GM12892 (cell line): Measurements from ENCODE around the gene CHRDL2.
"Not testable (repeated sequence)": the region's sequence is repeated elsewhere in the genome, so short reads cannot be mapped to it uniquely, and the experiment has no call there.

Source experiments
- DNase-seq: peaks from one replicate; pipeline ENCODE4 v3.0.0; 2011; ENCODE audit not compliant: insufficient read length
- FAIRE-seq: peaks from 2 replicates; lab custom pipeline; 2011; peaks lifted over from hg19 to GRCh38; lab: Jason Lieb, UNC
- POLR2A ChIP-seq: IDR thresholded peaks from 2 replicates; pipeline ENCODE4 v1.6.1; 2011; ENCODE audit warnings: low read depth, low read length, control low read depth
- POLR2AphosphoS5 ChIP-seq: IDR thresholded peaks from 2 replicates; pipeline ENCODE4 v1.6.1; 2011; ENCODE audit warnings: low read depth, low read length, control low read depth
- TAF1 ChIP-seq: IDR thresholded peaks from 2 replicates; pipeline ENCODE4 v1.6.1; 2011; ENCODE audit warnings: low read depth, mild to moderate bottlenecking, control low read depth, low read length, borderline replicate concordance

The CHRDL2 gene

DNA sequence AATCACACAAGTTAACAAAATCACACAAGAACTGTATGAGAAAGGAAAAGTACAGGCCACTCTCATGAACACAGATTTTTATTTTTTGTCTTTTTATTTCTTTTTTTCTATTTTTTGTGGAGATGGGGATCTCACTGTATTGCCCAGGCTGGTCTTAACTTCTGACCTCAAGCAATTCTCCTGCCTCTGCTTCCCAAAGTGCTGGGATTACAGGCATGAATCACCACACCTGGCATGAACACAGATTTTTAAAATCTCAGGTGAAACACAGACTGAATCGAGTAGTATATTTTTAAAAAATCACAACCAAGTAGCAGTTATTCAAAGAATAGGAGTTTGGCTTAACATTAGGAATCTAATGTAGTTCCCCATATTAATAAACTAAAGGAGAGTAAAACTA is 35.7 kb upstream of the CHRDL2 start:
- FAIRE-seq: no peak
- no peak for TF ChIP-seq POLR2A
- no peak for TF ChIP-seq TAF1
- no peak for TF ChIP-seq POLR2AphosphoS5
- DNase-seq: no peak

GRCh38 chr11:74756571-74756970 is 25.3 kb upstream of the CHRDL2 start:
- DNase-seq (no peak), FAIRE-seq (no peak)
- TF ChIP-seq POLR2A (no peak), POLR2AphosphoS5 (no peak), TAF1 (no peak)

GRCh38 chr11:74755395-74755995 is 24.3 kb upstream of the CHRDL2 start:
- TF ChIP-seq TAF1 (no peak), POLR2A (no peak), POLR2AphosphoS5 (no peak)
- DNase-seq (no peak), FAIRE-seq (peak; percentile 30)

DNA sequence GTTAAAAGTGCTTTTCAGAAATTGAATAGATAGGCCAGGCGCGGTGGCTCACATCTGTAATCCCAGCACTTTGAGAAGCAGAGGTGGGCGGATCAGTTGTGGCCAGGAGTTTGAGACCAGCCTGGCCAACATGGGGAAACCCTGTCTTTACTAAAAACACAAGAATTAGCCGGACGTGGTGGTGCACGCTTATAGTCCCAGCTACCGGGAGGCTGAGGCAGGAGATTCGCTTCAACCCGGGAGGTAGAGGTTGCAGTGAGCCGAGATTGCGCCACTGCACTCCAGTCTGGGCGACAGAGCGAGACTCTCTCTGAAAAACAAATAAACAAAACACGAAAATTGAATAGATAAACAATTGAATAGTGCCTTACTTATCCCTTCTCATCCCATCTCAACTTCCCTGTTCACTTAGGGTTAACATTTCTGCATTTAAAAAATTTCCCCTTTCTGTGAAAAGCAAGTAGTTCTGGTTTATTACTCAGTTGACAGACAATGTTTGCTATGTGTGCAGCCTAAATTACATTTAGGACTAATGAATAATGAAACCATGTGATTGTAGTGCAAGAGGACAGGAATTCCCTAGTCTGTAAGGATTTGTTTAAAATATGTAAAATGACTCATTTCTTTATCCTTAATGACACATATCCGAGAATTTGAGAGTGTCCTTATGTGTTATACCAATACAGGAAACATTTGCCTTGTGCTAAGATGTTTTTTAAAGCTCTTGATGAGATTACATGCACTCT is 23.5 kb upstream of the CHRDL2 start:
- no peak for DNase-seq
- peak; percentile 61 for FAIRE-seq
- TF ChIP-seq POLR2AphosphoS5 (no peak), POLR2A (no peak; the same call in 1 of the 2 replicates), TAF1 (no peak)

- no peak for DNase-seq
- no peak for FAIRE-seq
- no peak for TF ChIP-seq POLR2AphosphoS5
- no peak for TF ChIP-seq TAF1
- TF ChIP-seq POLR2A: no peak
Measured at GRCh38 chr11:74751303-74751702, 20.1 kb upstream of the CHRDL2 start.

DNA sequence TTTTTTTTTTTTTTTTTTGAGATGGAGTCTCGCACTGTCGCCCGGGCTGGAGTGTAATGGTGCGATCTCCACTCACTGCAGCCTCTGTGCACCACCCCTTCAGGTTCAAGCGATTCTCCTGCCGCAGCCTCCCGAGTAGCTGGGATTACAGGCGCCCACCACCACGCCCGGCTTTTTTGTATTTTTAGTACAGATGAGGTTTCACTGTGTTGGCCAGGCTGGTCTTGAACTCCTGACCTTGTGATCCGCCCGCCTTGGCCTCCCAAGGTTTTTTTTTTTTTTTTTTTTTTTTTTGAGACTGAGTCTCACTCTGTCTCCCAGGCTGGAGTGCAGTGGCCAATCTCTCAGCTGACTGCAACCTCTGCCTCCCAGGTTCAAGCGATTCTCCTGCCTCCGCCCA is 19.4 kb upstream of the CHRDL2 start:
- not testable (repeated sequence) for DNase-seq, FAIRE-seq

DNA sequence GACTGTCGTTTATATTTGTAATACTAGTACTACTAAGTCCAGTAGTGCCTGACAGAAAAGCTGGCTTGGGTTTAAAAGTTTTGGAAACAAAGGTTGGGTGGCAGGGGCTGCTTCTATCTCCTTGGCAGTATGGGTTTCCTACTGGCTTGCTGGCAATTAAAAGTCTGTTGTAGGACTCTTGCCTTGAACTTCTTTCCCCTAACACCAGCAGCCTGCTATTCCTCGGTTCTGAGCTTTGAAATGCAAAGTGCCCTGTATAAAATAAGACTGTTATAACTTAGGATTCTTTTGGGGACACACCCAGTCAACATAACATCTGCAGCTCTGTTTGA is 18.7 kb upstream of the CHRDL2 start:
- no peak for DNase-seq
- TF ChIP-seq TAF1: no peak
- no peak for TF ChIP-seq POLR2A
- no peak for TF ChIP-seq POLR2AphosphoS5
- no peak for FAIRE-seq

DNA sequence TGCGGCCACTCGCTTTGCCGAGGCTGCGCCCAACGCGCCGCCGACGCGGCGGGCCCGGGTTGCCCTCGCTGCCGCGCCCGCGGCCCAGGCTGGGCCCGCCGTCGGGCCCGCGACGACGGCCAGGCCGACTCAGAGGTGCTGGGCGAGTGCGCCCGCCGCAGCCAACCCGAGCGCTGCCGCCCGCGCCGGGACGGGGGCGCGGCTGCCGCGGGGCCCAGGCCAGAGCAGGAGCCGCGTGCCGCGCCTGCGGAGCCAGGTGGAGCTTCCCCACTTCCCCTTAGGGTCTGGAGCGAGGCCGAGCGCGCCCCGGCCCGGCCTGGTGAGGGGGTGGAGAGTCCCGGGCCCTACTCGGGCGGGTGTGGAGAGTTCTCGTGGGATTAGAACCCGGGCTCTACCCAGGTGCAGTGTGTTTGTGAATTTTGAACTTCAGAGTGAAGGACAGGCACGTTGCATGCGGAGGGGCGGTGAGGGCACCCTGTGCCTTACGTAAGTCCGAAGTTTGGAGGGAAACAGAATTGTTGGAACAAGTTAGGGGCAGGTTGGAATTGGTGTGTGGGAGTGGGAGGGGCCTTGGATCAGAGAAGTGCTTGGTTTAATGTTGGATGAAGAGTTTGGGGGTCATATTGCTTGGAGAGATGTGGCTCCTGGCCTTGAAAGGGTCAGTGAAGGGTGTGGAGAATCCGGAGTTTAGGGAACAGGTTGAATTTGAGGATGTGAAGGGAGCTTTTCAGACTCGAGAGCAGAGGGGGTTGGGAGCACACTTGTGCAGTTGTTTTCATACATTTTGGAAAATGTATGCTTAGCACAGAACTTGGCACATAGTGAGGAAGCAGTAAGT is 18.1 kb upstream of the CHRDL2 start:
- FAIRE-seq (peak; percentile 73), DNase-seq (peak; percentile 73)
- TF ChIP-seq POLR2A (peak; percentile 79; the same call in 1 of the 2 replicates), POLR2AphosphoS5 (peak; percentile 23; the same call in 1 of the 2 replicates), TAF1 (peak; percentile 13; the same call in 1 of the 2 replicates)

DNA sequence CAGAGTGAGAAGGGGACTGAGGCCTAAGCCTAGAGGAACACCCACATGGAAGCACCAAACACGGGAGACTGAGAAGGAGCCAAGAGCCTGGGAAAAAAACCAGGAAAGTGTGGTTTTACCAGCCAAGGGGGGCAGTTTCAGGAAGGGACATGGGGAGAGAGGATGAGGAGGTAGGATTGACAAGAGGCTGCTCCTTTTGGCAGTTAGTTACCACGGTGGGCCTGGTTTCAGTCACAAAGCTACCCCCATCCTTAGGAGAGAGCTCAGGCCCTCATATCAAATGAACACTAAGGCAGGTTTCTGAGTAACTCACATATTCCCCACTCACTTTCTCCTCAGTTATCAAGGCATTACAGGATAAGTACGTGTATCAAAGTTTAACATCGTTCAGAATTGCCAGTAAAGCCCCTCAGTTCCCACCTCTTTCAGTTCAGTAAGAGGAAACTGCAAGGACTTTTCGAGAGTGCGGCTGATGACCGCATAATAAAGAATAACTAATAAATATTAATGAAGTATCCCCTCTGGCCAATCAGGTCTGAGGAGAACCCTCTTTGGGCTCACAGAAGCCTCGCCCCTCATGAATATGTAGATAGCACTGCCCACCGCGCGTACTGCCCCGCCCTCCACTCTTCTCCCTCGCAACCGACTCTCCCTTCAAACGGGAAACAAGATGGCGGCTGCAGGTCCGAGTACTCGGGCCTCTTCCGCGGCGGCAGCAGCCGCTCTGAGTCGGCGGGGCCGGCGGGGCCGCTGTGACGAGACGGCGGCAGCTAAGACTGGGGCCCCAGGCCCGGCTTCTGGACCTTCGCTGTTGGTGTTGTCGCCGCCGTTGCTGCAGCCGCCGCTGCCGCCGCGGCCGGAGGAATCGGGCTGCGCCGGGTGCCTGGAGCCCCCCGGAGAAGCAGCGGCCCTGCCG is 17.2 kb upstream of the CHRDL2 start, which contains the start of gene RNF169:
Gene RNF169, plus strand, starts transcription at position 639 of the 916 bp plus-strand sequence. Its CDS starts 32 bp downstream, at position 671.
- peak; percentile 89 for FAIRE-seq
- peak; percentile 89 for DNase-seq

DNA sequence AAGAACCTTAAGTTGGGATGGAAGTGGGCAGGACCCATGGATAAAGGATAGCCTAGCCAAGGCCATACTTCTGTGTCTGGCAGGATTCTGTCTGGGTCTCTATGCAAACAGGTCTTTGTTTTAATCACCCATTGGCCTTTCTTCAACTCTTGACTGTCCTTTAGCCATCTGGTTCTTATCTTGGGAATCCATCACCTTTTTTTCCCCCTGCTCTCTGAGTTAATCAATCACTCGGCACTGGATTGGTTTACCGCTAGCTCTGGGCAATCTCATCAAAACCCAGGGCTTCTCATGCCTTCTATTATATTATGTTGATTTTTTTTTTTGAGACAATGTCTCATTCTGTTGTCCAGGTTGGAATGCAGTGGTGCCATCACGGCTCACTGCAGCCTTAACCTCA is 15.6 kb upstream of the CHRDL2 start:
- TF ChIP-seq POLR2A (no peak), POLR2AphosphoS5 (no peak), TAF1 (no peak)
- FAIRE-seq (no peak), DNase-seq (no peak)

More for the DNA sequence above, 17.2 kb upstream of the CHRDL2 start, which contains the start of gene RNF169:
- TF ChIP-seq TAF1: peak; percentile 87
- peak; percentile 61; the same call in 1 of the 2 replicates for TF ChIP-seq POLR2AphosphoS5
- TF ChIP-seq POLR2A: peak; percentile 91

GRCh38 chr11:74744277-74744676 is 13.1 kb upstream of the CHRDL2 start:
- no peak for DNase-seq
- no peak for TF ChIP-seq TAF1
- TF ChIP-seq POLR2A: no peak
- TF ChIP-seq POLR2AphosphoS5: no peak
- no peak for FAIRE-seq
